ENCODE results near the gene SH3PXD2A.

- TF ChIP-seq CREB1 (CRISPR knock-in tag; IDR thresholded peaks at IDR 0.05; ENCODE audit: low read depth): no peak
- TF ChIP-seq, protein P1, sequence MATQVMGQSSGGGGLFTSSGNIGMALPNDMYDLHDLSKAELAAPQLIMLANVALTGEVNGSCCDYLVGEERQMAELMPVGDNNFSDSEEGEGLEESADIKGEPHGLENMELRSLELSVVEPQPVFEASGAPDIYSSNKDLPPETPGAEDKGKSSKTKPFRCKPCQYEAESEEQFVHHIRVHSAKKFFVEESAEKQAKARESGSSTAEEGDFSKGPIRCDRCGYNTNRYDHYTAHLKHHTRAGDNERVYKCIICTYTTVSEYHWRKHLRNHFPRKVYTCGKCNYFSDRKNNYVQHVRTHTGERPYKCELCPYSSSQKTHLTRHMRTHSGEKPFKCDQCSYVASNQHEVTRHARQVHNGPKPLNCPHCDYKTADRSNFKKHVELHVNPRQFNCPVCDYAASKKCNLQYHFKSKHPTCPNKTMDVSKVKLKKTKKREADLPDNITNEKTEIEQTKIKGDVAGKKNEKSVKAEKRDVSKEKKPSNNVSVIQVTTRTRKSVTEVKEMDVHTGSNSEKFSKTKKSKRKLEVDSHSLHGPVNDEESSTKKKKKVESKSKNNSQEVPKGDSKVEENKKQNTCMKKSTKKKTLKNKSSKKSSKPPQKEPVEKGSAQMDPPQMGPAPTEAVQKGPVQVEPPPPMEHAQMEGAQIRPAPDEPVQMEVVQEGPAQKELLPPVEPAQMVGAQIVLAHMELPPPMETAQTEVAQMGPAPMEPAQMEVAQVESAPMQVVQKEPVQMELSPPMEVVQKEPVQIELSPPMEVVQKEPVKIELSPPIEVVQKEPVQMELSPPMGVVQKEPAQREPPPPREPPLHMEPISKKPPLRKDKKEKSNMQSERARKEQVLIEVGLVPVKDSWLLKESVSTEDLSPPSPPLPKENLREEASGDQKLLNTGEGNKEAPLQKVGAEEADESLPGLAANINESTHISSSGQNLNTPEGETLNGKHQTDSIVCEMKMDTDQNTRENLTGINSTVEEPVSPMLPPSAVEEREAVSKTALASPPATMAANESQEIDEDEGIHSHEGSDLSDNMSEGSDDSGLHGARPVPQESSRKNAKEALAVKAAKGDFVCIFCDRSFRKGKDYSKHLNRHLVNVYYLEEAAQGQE (IDR thresholded peaks at IDR 0.05; ENCODE audit: unreplicated experiment): no peak
These were observed 217.3 kb downstream of the SH3PXD2A start for GRCh38 chr10:103637927-103638557.
